GM12878 (cell line): ENCODE data around the gene ZNF836. TPM values are rescaled to one million over a fixed set of nuclear protein-coding genes. Genes with fewer than 3 reads are reported as not detected.

Experiments used
- ATAC-seq: fragments of 200-7000 bp; cut with Tn5 transposase; 3 replicates; pipeline ENCODE4 v1.9.1; 2020; ENCODE audit warnings: mild to moderate bottlenecking, moderate library complexity
- BruUV-seq: library from RNA; stranded (reverse); fragments of 400-500 nt; replicated peaks from 2 replicates; lab custom pipeline; 2021; lab: Mats Ljungman, UMichigan
- CTCF ChIA-PET: fragments of 300-600 bp; sonication (Branson Sonifier 250); formaldehyde crosslinking; extraction: SDS; loops from one replicate; lab custom pipeline; 2021; ENCODE audit warnings: inconsistent platforms; lab: Yijun Ruan, JAX
- POLR2A ChIA-PET: fragments of 350-600 bp; formaldehyde crosslinking; extraction: SDS; loops from one replicate; lab custom pipeline; 2021; ENCODE audit warnings: inconsistent platforms; lab: Charles Lee
- RAD21 ChIA-PET: fragments of 300-600 bp; sonication (Branson Sonifier 250); formaldehyde crosslinking; loops from one replicate; lab custom pipeline; 2023; ENCODE audit warnings: antibody characterized with exemption; ENCODE audit not compliant: unreplicated experiment; lab: Charles Lee
- SMC1A ChIA-PET: fragments of 300-600 bp; sonication (Branson Sonifier 250); formaldehyde crosslinking; loops from one replicate; lab custom pipeline; 2023; ENCODE audit not compliant: unreplicated experiment, uncharacterized antibody; lab: Charles Lee
- DNase-seq: peaks from one replicate; pipeline ENCODE4 v3.0.0-alpha.2; 2011; ENCODE audit warnings: low read depth, low spot score
- FAIRE-seq: peaks from 3 replicates; lab custom pipeline; 2011; peaks lifted over from hg19 to GRCh38; lab: Jason Lieb, UNC
- H2AFZ ChIP-seq: 2 replicates; pipeline ENCODE4 v1.6.0; 2011; ENCODE audit warnings: low read depth, low read length, control low read depth; ENCODE audit not compliant: control insufficient read depth
- H3K27ac ChIP-seq: 2 replicates; pipeline ENCODE4 v1.5.1; 2011; ENCODE audit warnings: control low read depth; ENCODE audit not compliant: control insufficient read depth, insufficient read depth
- H3K27me3 ChIP-seq, 2 experiments: replicated peaks in 1 of 2; 2 replicates each; pipeline versions ENCODE4 v1.6.0 to v1.6.1; 2011; ENCODE audit warnings: low read length in 1 of 2; ENCODE audit not compliant: control insufficient read depth in 2 of 2, insufficient read depth in 2 of 2
- H3K36me3 ChIP-seq, 2 experiments: 2 replicates each; pipeline ENCODE4 v1.5.1; 2011; ENCODE audit warnings: low read length in 1 of 2; ENCODE audit not compliant: control insufficient read depth in 2 of 2, insufficient read depth in 2 of 2
- H3K4me1 ChIP-seq: 2 replicates; pipeline ENCODE4 v1.6.1; 2011; ENCODE audit warnings: mild to moderate bottlenecking, low read length, moderate library complexity, mixed read lengths; ENCODE audit not compliant: control insufficient read depth, insufficient read depth
- H3K4me2 ChIP-seq: 2 replicates; pipeline ENCODE4 v1.6.0; 2011; ENCODE audit warnings: control low read depth; ENCODE audit not compliant: control insufficient read depth, insufficient read depth
- H3K4me3 ChIP-seq: fragments of 200-600 bp; sonication (generic); 2 replicates; pipeline ENCODE4 v1.5.1; 2016
- H3K79me2 ChIP-seq: 2 replicates; pipeline ENCODE4 v1.6.0; 2011; ENCODE audit warnings: low read length; ENCODE audit not compliant: control insufficient read depth, insufficient read depth
- H3K9ac ChIP-seq: 2 replicates; pipeline ENCODE4 v1.8.0; 2011; ENCODE audit warnings: low read length, control low read depth, mixed read lengths; ENCODE audit not compliant: control insufficient read depth, insufficient read depth
- H3K9me3 ChIP-seq: replicated peaks from 3 replicates; pipeline ENCODE4 v1.5.1; 2011; ENCODE audit warnings: mild to moderate bottlenecking, low read length; ENCODE audit not compliant: control insufficient read depth, insufficient read depth
- H4K20me1 ChIP-seq: 2 replicates; pipeline ENCODE4 v1.6.0; 2011; ENCODE audit not compliant: control insufficient read depth, insufficient read depth
- ATF3 ChIP-seq: IDR thresholded peaks from 2 replicates; pipeline ENCODE4 v1.6.1; 2011; ENCODE audit warnings: low read depth, mild to moderate bottlenecking, low read length, moderate library complexity, borderline replicate concordance; ENCODE audit errors: extremely low read depth
- BCL11A ChIP-seq: IDR thresholded peaks from 2 replicates; pipeline ENCODE4 v1.6.1; 2011; ENCODE audit warnings: low read depth, low read length
- E2F8 ChIP-seq: fragments of 450-650 bp; IDR thresholded peaks from 2 replicates; pipeline ENCODE4 v1.6.1; 2018; ENCODE audit warnings: mild to moderate bottlenecking, low read depth, moderate library complexity; ENCODE audit not compliant: partially characterized antibody
- HDAC6 ChIP-seq: fragments of 200-600 bp; sonication (generic); IDR thresholded peaks from one replicate; pipeline ENCODE4 v1.8.0; 2017; ENCODE audit warnings: antibody characterized with exemption; ENCODE audit not compliant: unreplicated experiment
- NR2C2 ChIP-seq: IDR thresholded peaks from 2 replicates; pipeline ENCODE4 v1.6.1; 2011; ENCODE audit warnings: borderline replicate concordance, low read depth; ENCODE audit not compliant: control insufficient read depth, insufficient read length
- RB1 ChIP-seq: fragments of 450-650 bp; formaldehyde crosslinking; IDR thresholded peaks from 2 replicates; pipeline ENCODE4 v1.6.1; 2017; ENCODE audit warnings: mild to moderate bottlenecking, borderline replicate concordance
- SMAD1 ChIP-seq: fragments of 450-650 bp; IDR thresholded peaks from 2 replicates; pipeline ENCODE4 v1.6.1; 2018; ENCODE audit warnings: mild to moderate bottlenecking, low read depth; ENCODE audit not compliant: partially characterized antibody
- SUZ12 ChIP-seq: fragments of 200-600 bp; sonication (generic); IDR thresholded peaks from one replicate; pipeline ENCODE4 v1.6.1; 2018; ENCODE audit warnings: antibody characterized with exemption, mild to moderate bottlenecking; ENCODE audit not compliant: unreplicated experiment
- TARDBP ChIP-seq: IDR thresholded peaks from 2 replicates; pipeline ENCODE4 v1.6.1; 2016; ENCODE audit warnings: borderline replicate concordance
- ZBED1 ChIP-seq: IDR thresholded peaks from 2 replicates; pipeline ENCODE4 v1.6.1; 2016; ENCODE audit warnings: borderline replicate concordance
- ZNF384 ChIP-seq: IDR thresholded peaks from 2 replicates; pipeline ENCODE4 v1.6.1; 2012; ENCODE audit warnings: low read depth, mild to moderate bottlenecking, low read length, improper control_type of control experiment, borderline replicate concordance
- WGBS: methylation state at CpG from one replicate; pipeline ENCODE4 v1.1.6; 2016; ENCODE audit warnings: low lambda C conversion rate; ENCODE audit not compliant: insufficient replicate concordance, insufficient coverage; ENCODE audit errors: missing lambda C conversion rate; 5-methylcytosine and 5-hydroxymethylcytosine counted together
- in situ Hi-C: fragments of 300-500 bp; cut with MboI; formaldehyde crosslinking; loops from 9 replicates; pipeline ENCODE4 v1.14.3; 2018; ENCODE audit warnings: mixed read lengths
- intact Hi-C: fragments of 100-400 bp; cut with micrococcal nuclease; formaldehyde crosslinking; loops from one replicate; pipeline ENCODE4 v1.14.2; 2022; ENCODE audit not compliant: unreplicated experiment
- polyA plus RNA-seq, 11 experiments: library from polyadenylated mRNA; depleted of rRNA in 4 of 11; unstranded in 6 of 11; stranded (reverse) in 5 of 11; fragments of >200 nt; fragmentation: Nextera tagmentation in 4 of 11; fragmentation: Illumina TruSeq in 1 of 11; extraction: Ambion mirVana in 4 of 11; extraction: Trizol in 1 of 11; gene quantifications; 1 replicate in 1 of 11; 2 replicates in 10 of 11; pipeline versions ENCODE4 v1.2.1 to v1.2.3, GENCODE V29; 2011 to 2016; ENCODE audit warnings: inconsistent platforms in 2 of 11, missing spikeins in 2 of 11, low read depth in 1 of 11
- total RNA-seq, 4 experiments: library from RNA; depleted of rRNA in 3 of 4; stranded (reverse); fragments of >200 nt in 3 of 4; fragmentation: Illumina TruSeq in 1 of 4; extraction: Trizol in 1 of 4; gene quantifications; 2 replicates each; pipeline versions ENCODE4 v1.2.1 to v1.2.3, GENCODE V29; 2013 to 2021
- TF ChIP-seq, protein P1 (sequence below): fragments of 450-650 bp; formaldehyde crosslinking; IDR thresholded peaks from 2 replicates; pipeline ENCODE4 v1.4.0; 2020; ENCODE audit warnings: mild to moderate bottlenecking, moderate library complexity
- TF ChIP-seq, protein P2 (sequence below): IDR thresholded peaks from 2 replicates; pipeline ENCODE4 v1.6.1; 2012; ENCODE audit warnings: low read depth, low read length, improper control_type of control experiment

The ZNF836 gene
- total and polyA plus RNA-seq, 10 of the 15 experiments (the other 5 are each of a cell fraction or from before 2014, with no cell fraction given): 4.5 to 9.2 (median 6.2) TPM

DNA sequence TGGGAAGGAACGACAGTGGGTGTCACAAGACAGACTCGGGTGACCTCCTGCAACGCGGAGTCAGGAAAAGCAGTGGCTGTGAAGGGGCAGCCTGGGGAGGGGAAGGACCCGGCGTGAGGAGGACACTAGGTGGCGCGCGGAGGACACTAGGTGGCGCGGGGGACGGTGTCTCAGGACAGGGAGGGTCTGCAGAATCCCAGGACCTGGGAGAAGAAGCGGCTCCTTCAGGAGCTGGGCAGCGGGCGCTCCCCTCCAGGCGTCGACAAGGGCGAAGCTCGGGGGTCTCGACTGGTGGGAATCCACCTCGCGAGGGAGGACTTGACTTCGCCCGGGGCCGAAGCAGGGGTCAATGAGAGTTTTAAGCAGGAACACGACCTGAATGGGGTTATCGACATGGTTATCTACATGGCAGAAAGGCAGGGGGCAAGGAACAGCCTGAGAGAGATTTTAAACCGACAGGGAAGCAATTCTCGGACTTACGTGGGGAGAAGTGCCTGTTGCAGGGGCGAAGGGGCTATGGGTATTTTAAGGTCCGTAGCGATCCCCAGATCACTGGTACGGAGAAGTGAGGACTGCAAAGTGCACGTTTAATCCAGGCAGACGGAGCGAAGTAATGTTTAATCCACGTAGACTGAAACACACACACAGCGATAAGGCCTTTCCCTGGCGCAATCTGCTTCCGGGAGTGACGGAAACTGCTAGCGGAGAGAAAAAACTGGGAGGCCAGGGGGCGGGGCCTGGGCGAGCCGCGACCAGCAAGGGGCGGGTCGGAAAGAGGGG is 32.0 kb downstream of the ZNF836 start, which contains the start of gene ZNF616:
Gene ZNF616 (minus strand): TSS at position 687 of the 780 bp plus-strand sequence. CDS start 9,426 bp downstream, outside the sequence.
- peak; percentile 71 for DNase-seq
- BruUV-seq: TSS peak; percentile 84
- peak; percentile 97 for ATAC-seq
- Histone ChIP-seq H2AFZ (peak within 1 kb of the TSS; percentile 97), H3K9ac (peak within 1 kb of the TSS; percentile 96), H3K9me3 (peaks cover 14% of the 10 kb centered on the region; the same call in 2 of the 3 replicates), H3K79me2 (peaks cover 9% of the 10 kb centered on the region), H3K27ac (peak within 1 kb of the TSS; percentile 84), H3K4me3 (peak within 1 kb of the TSS; percentile 99), H4K20me1 (no peaks in the 10 kb centered on the region), H3K4me1 (peaks cover 5% of the 10 kb centered on the region), H3K27me3 (no peaks in the 10 kb centered on the region), H3K4me2 (peak within 1 kb of the TSS; percentile 93), H3K36me3 (no peaks in the 10 kb centered on the region)
- FAIRE-seq: peak; percentile 89
- POLR2A ChIA-PET: interaction anchor here (1.0 to 1.4 kb wide), 2 partner anchors 48 to 50 kb away, joined by 3 to 5 read pairs; partner anchors contain the start of gene PPP2R1A
- under 1% methylated on average over 44 of the region's 49 CpGs for WGBS
- intact Hi-C loops (loop anchor here (1.0 to 5.0 kb wide), 2 partner anchors 53 to 99 kb away; partner anchors contain the start of gene PPP2R1A), in situ Hi-C loops (loop anchor here (5.0 kb wide), 1 partner anchor 93 kb away; no protein-coding TSS in a partner anchor)
- CTCF ChIA-PET: interaction anchor here (0.5 to 4.2 kb wide), 4 partner anchors 50 to 615 kb away, joined by 3 to 52 read pairs (median 6); no protein-coding TSS in a partner anchor
- SMC1A ChIA-PET: interaction anchor here (0.6 to 2.8 kb wide), 6 partner anchors 30 to 1028 kb away, joined by 3 to 21 read pairs (median 3); partner anchors contain the start of gene ZNF836
- RAD21 ChIA-PET: interaction anchor here (2.1 to 3.0 kb wide), 2 partner anchors 50 to 98 kb away, joined by 5 to 8 read pairs; partner anchors contain the start of gene PPP2R1A
- TF ChIP-seq BCL11A: no peak
- no peak for TF ChIP-seq NR2C2
- no peak for TF ChIP-seq ATF3
- TF ChIP-seq RB1: no peak
- TF ChIP-seq HDAC6: no peak
- TF ChIP-seq TARDBP: no peak
- TF ChIP-seq E2F8: peak; percentile 54
- TF ChIP-seq ZBED1: no peak
- peak; percentile 50; the same call in 1 of the 2 replicates for TF ChIP-seq ZNF384
- TF ChIP-seq SMAD1: peak; percentile 33
- no peak for TF ChIP-seq SUZ12
- TF ChIP-seq, protein P1, sequence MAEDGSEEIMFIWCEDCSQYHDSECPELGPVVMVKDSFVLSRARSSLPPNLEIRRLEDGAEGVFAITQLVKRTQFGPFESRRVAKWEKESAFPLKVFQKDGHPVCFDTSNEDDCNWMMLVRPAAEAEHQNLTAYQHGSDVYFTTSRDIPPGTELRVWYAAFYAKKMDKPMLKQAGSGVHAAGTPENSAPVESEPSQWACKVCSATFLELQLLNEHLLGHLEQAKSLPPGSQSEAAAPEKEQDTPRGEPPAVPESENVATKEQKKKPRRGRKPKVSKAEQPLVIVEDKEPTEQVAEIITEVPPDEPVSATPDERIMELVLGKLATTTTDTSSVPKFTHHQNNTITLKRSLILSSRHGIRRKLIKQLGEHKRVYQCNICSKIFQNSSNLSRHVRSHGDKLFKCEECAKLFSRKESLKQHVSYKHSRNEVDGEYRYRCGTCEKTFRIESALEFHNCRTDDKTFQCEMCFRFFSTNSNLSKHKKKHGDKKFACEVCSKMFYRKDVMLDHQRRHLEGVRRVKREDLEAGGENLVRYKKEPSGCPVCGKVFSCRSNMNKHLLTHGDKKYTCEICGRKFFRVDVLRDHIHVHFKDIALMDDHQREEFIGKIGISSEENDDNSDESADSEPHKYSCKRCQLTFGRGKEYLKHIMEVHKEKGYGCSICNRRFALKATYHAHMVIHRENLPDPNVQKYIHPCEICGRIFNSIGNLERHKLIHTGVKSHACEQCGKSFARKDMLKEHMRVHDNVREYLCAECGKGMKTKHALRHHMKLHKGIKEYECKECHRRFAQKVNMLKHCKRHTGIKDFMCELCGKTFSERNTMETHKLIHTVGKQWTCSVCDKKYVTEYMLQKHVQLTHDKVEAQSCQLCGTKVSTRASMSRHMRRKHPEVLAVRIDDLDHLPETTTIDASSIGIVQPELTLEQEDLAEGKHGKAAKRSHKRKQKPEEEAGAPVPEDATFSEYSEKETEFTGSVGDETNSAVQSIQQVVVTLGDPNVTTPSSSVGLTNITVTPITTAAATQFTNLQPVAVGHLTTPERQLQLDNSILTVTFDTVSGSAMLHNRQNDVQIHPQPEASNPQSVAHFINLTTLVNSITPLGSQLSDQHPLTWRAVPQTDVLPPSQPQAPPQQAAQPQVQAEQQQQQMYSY (CRISPR knock-in tag): no peak
- TF ChIP-seq, protein P2, sequence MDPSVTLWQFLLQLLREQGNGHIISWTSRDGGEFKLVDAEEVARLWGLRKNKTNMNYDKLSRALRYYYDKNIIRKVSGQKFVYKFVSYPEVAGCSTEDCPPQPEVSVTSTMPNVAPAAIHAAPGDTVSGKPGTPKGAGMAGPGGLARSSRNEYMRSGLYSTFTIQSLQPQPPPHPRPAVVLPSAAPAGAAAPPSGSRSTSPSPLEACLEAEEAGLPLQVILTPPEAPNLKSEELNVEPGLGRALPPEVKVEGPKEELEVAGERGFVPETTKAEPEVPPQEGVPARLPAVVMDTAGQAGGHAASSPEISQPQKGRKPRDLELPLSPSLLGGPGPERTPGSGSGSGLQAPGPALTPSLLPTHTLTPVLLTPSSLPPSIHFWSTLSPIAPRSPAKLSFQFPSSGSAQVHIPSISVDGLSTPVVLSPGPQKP: no peak
